Omental fat pad (tissue), 4 donors: Measurements from ENCODE around the gene NFIA. TPM values are rescaled to one million over a fixed set of nuclear protein-coding genes. Genes with fewer than 3 reads are reported as not detected.

Source experiments
- ATAC-seq: fragments of 150-250 bp; one replicate; pipeline ENCODE4 v1.9.1; 2016; ENCODE audit warnings: mild to moderate bottlenecking, moderate library complexity; ENCODE audit not compliant: low FRiP score
- DNase-seq: peaks from one replicate; pipeline ENCODE4 v3.0.0-alpha.2; 2019; ENCODE audit warnings: low spot score
- total RNA-seq, 4 donors: library from RNA; depleted of rRNA; stranded (reverse); fragments of >200 nt; gene quantifications; one replicate each; pipeline ENCODE4 v1.1.0, GENCODE V29; 2016
- TF ChIP-seq, protein P1 (sequence below), 3 donors: fragments of 450-650 bp; IDR thresholded peaks; one replicate each; pipeline ENCODE4 v1.5.1; 2016 to 2017; ENCODE audit warnings: antibody characterized with exemption in 3 of 3, mild to moderate bottlenecking in 3 of 3, moderate library complexity in 2 of 3

Gene NFIA
- total RNA-seq, 4 donors from 2014 or later, result 61.1 to 159 (median 77.5) TPM

- ATAC-seq (no peak), DNase-seq (no peak)
- TF ChIP-seq, protein P1, sequence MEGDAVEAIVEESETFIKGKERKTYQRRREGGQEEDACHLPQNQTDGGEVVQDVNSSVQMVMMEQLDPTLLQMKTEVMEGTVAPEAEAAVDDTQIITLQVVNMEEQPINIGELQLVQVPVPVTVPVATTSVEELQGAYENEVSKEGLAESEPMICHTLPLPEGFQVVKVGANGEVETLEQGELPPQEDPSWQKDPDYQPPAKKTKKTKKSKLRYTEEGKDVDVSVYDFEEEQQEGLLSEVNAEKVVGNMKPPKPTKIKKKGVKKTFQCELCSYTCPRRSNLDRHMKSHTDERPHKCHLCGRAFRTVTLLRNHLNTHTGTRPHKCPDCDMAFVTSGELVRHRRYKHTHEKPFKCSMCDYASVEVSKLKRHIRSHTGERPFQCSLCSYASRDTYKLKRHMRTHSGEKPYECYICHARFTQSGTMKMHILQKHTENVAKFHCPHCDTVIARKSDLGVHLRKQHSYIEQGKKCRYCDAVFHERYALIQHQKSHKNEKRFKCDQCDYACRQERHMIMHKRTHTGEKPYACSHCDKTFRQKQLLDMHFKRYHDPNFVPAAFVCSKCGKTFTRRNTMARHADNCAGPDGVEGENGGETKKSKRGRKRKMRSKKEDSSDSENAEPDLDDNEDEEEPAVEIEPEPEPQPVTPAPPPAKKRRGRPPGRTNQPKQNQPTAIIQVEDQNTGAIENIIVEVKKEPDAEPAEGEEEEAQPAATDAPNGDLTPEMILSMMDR (IDR thresholded peaks at IDR 0.05), result no peak
Observed at GRCh38 chr1:61152469-61153105, 70.2 kb downstream of the NFIA start.

DNA sequence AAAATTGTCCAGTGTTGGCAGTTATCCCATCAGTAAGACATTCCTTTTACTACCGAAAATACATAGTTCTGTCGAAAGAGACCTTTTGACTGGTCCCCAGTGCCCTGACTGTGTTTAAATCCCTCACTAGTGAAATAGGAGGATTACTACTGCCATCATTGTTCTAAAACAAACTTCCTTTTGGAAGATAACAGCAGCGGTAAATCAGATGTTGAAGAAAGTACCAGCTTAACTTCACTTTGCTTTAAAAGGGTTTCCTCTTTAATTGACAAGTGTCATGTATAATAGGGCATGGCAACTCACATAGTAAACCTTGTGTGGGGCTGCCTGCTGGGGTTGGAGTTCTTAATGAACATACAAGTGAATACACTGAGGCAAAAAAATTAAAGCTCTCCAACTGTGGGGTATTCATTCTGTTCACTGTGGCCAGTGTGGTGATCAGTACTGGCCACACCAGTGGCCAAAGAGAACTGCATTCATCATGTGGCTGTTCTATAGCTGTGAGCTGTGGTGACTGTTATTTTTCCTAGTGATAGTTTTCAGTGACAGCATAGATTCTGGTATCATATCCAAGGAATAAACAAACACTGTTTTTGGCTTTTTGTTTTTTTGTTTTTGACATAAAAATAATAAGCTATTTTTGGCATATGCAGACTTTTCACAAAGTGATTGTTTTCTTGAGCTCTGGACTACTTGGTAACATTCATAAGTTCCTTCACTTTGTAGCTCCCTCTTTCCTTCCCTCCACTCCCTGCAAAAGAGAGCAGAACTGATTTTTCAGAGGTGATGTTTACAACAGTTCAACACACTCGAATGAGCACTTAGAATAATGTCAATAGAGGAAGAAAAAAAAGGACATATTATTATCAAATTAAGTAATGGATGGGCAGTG lies 74.5 kb downstream of the NFIA start:
- DNase-seq (no peak), ATAC-seq (no peak)
- TF ChIP-seq, protein P1 (IDR thresholded peaks at IDR 0.05), result no peak

DNA sequence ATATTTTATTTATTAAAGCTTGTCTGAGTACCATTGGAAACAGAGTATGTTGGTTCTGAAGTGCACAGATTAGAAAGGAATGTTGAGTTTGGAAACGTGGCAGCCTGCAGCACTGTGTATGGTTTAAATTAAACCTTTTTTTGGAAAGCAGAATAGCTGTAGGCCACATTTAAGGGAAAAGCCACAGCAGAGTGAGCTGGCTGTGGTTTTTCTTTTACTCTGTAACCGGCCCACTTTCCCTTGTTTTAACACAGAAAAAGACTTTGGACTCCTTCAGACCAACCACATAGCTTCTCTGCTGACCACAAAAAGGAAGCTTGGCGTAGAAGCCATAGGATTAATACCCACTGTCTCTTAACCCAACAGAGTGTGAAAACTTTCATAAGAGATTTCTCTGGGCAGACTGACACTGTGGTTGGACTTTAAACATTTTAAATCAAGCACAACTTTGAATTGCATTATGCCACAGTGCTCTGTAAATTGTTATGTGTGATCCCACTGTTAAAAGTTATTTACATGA lies 75.2 kb downstream of the NFIA start:
- TF ChIP-seq, protein P1 (IDR thresholded peaks at IDR 0.05), result no peak
- DNase-seq (no peak), ATAC-seq (peak; percentile 37)

DNA sequence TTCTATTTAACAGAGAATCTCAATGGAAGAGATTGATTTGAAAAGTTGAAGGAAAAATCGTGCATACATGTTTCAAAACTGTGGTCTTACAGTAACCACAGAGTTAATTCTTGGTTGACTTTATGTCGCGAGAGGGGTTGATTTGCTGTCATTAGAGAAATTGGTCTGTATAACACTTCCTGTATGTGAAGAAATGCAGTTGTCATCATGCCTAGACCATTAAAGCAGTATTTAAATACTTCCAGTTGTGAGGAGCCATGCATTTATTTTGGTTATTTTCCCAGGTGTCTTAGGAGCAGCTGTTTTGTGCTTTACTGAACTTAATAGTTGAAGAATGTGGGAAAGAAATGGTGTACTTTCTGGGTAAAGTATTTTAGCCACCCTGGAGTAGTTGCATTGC lies 76.2 kb downstream of the NFIA start:
- DNase-seq (no peak), ATAC-seq (no peak)
- TF ChIP-seq, protein P1 (IDR thresholded peaks at IDR 0.05), result no peak

DNA sequence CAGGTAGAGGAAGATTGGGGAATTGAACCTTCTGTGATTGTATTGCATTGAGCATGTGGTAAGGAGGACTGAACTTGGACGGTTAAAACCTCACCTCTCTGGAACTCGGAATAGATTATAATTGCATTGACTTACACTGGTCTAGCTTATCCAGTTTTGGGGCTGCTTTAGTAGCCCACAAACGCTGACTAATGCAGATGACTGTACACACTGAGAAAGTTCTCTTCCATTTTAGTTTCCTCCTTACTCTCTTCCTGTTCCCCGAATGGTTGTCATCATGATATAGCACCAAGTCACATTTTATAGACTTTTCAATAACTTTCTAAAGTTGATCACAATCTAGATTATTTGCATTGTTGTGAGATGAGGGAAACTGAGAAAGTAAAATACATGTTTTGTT lies 78.2 kb downstream of the NFIA start:
- DNase-seq (no peak), ATAC-seq (no peak)
- TF ChIP-seq, protein P1 (IDR thresholded peaks at IDR 0.05), result no peak

- TF ChIP-seq, protein P1 (IDR thresholded peaks at IDR 0.05), result no peak
- ATAC-seq (no peak), DNase-seq (no peak)
Observed at GRCh38 chr1:61162520-61163258, 80.3 kb downstream of the NFIA start.
